ENCODE data around the gene KCNQ4. TPM values are rescaled to one million over a fixed set of nuclear protein-coding genes. Genes with fewer than 3 reads are reported as not detected.

The KCNQ4 gene
- total and polyA plus RNA-seq, 10 of the 15 experiments (the other 5 are each of a cell fraction or from before 2014, with no cell fraction given), result 0.04 to 0.18 (median 0.08) TPM; not detected in 2

- no peak for ATAC-seq
- no peak for DNase-seq (ENCODE audit: low read depth, low spot score)
- ChIA-PET RAD21 (ENCODE audit: unreplicated experiment) (no interaction called here), POLR2A (interaction anchor here (0.6 kb wide), 1 partner anchor 138 kb away, joined by 9 read pairs; no protein-coding TSS in a partner anchor), SMC1A (ENCODE audit: uncharacterized antibody, unreplicated experiment) (no interaction called here), CTCF (no interaction called here)
- FAIRE-seq, result no peak
- H3K4me2 ChIP-seq (ENCODE audit: control insufficient read depth, insufficient read depth), result no peak overlapping the region
- no peak overlapping the region for H2AFZ ChIP-seq (ENCODE audit: control insufficient read depth, low read depth, low read length)
- TF ChIP-seq ZNF622 (IDR thresholded peaks at IDR 0.05) (no peak), NR2C2 (IDR thresholded peaks at IDR 0.05; ENCODE audit: borderline replicate concordance, control insufficient read depth, insufficient read length, low read depth) (no peak), ZNF274 (IDR thresholded peaks at IDR 0.05; ENCODE audit: insufficient read depth, insufficient read length) (no peak), JUND (IDR thresholded peaks at IDR 0.05; ENCODE audit: low read depth, low read length) (no peak), NKRF (conservative IDR thresholded peaks at IDR 0.05) (no peak), NFYB (IDR thresholded peaks at IDR 0.05; ENCODE audit: insufficient read depth, low read depth, low read length) (no peak), IRF3 (IDR thresholded peaks at IDR 0.05) (no peak)
- TF ChIP-seq, protein P1, sequence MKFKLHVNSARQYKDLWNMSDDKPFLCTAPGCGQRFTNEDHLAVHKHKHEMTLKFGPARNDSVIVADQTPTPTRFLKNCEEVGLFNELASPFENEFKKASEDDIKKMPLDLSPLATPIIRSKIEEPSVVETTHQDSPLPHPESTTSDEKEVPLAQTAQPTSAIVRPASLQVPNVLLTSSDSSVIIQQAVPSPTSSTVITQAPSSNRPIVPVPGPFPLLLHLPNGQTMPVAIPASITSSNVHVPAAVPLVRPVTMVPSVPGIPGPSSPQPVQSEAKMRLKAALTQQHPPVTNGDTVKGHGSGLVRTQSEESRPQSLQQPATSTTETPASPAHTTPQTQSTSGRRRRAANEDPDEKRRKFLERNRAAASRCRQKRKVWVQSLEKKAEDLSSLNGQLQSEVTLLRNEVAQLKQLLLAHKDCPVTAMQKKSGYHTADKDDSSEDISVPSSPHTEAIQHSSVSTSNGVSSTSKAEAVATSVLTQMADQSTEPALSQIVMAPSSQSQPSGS (IDR thresholded peaks at IDR 0.05; ENCODE audit: low read length), result no peak
- TF ChIP-seq, protein P2, sequence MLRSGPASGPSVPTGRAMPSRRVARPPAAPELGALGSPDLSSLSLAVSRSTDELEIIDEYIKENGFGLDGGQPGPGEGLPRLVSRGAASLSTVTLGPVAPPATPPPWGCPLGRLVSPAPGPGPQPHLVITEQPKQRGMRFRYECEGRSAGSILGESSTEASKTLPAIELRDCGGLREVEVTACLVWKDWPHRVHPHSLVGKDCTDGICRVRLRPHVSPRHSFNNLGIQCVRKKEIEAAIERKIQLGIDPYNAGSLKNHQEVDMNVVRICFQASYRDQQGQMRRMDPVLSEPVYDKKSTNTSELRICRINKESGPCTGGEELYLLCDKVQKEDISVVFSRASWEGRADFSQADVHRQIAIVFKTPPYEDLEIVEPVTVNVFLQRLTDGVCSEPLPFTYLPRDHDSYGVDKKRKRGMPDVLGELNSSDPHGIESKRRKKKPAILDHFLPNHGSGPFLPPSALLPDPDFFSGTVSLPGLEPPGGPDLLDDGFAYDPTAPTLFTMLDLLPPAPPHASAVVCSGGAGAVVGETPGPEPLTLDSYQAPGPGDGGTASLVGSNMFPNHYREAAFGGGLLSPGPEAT (IDR thresholded peaks at IDR 0.05; ENCODE audit: low read depth), result no peak
- in situ Hi-C loops (cut with MboI) (no loop called here), intact Hi-C loops (cut with micrococcal nuclease; ENCODE audit: unreplicated experiment) (no loop called here)
- H4K20me1 ChIP-seq (ENCODE audit: control insufficient read depth, insufficient read depth), result no peaks in the 10 kb centered on the region
- H3K27me3 ChIP-seq (replicated peaks in 1 of 2; ENCODE audit: control insufficient read depth in 2 of 2, insufficient read depth in 2 of 2, low read length in 1 of 2), result no peaks in the 10 kb centered on the region
- no peaks in the 10 kb centered on the region for H3K79me2 ChIP-seq (ENCODE audit: control insufficient read depth, insufficient read depth, low read length)
- no peaks in the 10 kb centered on the region for H3K36me3 ChIP-seq (ENCODE audit: control insufficient read depth in 2 of 2, insufficient read depth in 2 of 2, low read length in 1 of 2)
- no peak overlapping the region for H3K27ac ChIP-seq (ENCODE audit: control insufficient read depth, insufficient read depth)
- no peaks in the 10 kb centered on the region for H3K4me1 ChIP-seq (ENCODE audit: control insufficient read depth, insufficient read depth, low read length)
- H3K4me3 ChIP-seq, result no peak overlapping the region
- no peak overlapping the region for H3K9ac ChIP-seq (ENCODE audit: control insufficient read depth, insufficient read depth, low read length)
- no peaks in the 10 kb centered on the region for H3K9me3 ChIP-seq (replicated peaks; ENCODE audit: control insufficient read depth, insufficient read depth, low read length)
- BruUV-seq (replicated peaks), result no TSS peak
- WGBS (ENCODE audit: insufficient coverage, insufficient replicate concordance, low lambda C conversion rate, missing lambda C conversion rate), result 17% methylated on average over 1 of the region's 1 CpG
Measured at GRCh38 chr1:40833979-40834378, 50.4 kb downstream of the KCNQ4 start.

Measured in GM12878 (cell line).